HepG2 (cell line): ENCODE measurements around the gene ABCB8. TPM values are rescaled to one million over a fixed set of nuclear protein-coding genes. Genes with fewer than 3 reads are reported as not detected.

ENCODE experiments used
- ATAC-seq: fragments of 200-7000 bp; cut with Tn5 transposase; 3 replicates; pipeline ENCODE4 v1.9.1; 2020; ENCODE audit warnings: mild to moderate bottlenecking, moderate library complexity
- BruUV-seq: library from RNA; stranded (reverse); fragments of 400-500 nt; replicated peaks from 2 replicates; lab custom pipeline; 2021; lab: Mats Ljungman, UMichigan
- CTCF ChIA-PET: fragments of 300-600 bp; formaldehyde crosslinking; extraction: SDS; loops from one replicate; lab custom pipeline; 2021; ENCODE audit warnings: low total read pairs, inconsistent platforms, low intra/inter-chr PET ratio; lab: Yijun Ruan, JAX
- POLR2A ChIA-PET: fragments of 350-600 bp; sonication (Branson Sonifier 250); formaldehyde crosslinking; loops from one replicate; lab custom pipeline; 2020; ENCODE audit warnings: antibody characterized with exemption, inconsistent platforms; lab: Yijun Ruan, JAX
- DNase-seq: peaks from one replicate; pipeline ENCODE4 v3.0.0-alpha.2; 2015; ENCODE audit warnings: low spot score
- FAIRE-seq: peaks from 3 replicates; lab custom pipeline; 2011; peaks lifted over from hg19 to GRCh38; lab: Jason Lieb, UNC
- H2AFZ ChIP-seq: one replicate; pipeline ENCODE4 v1.6.1; 2011; ENCODE audit warnings: low read length, inconsistent platforms
- H3K27ac ChIP-seq: fragments of 300-600 bp; 3 replicates; pipeline ENCODE4 v1.8.0; 2011; ENCODE audit warnings: mixed run types, mild to moderate bottlenecking, mixed read lengths, low read length, inconsistent platforms; ENCODE audit not compliant: insufficient read depth; ENCODE audit errors: extremely low read length
- H3K27me3 ChIP-seq, 2 experiments: fragments of 200-600 bp in 1 of 2; 2 replicates in 1 of 2; 3 replicates in 1 of 2; pipeline versions ENCODE4 v1.6.0 to v1.8.0; 2011; ENCODE audit warnings: low read length in 2 of 2, mild to moderate bottlenecking in 2 of 2, moderate library complexity in 2 of 2, inconsistent platforms in 1 of 2; ENCODE audit not compliant: insufficient read depth in 2 of 2, control insufficient read depth in 1 of 2
- H3K36me3 ChIP-seq, 2 experiments: fragments of 200-600 bp in 1 of 2; replicated peaks in 1 of 2; 2 replicates in 1 of 2; 3 replicates in 1 of 2; pipeline versions ENCODE4 v1.5.1 to v1.8.0; 2011; ENCODE audit warnings: low read length in 2 of 2, inconsistent platforms in 1 of 2; ENCODE audit not compliant: insufficient read depth in 2 of 2, control insufficient read depth in 1 of 2
- H3K4me1 ChIP-seq: 2 replicates; pipeline ENCODE4 v1.5.1; 2012; ENCODE audit warnings: low read length, inconsistent platforms; ENCODE audit not compliant: insufficient read depth
- H3K4me2 ChIP-seq: 2 replicates; pipeline ENCODE4 v1.6.0; 2011; ENCODE audit warnings: low read depth, low read length, inconsistent platforms
- H3K4me3 ChIP-seq, 3 experiments: fragments of 200-600 bp in 1 of 3; sonication (generic), shearing (Covaris generic) in 1 of 3; replicated peaks in 1 of 3; 2 replicates each; pipeline ENCODE4 v1.5.1; 2011 to 2016; ENCODE audit warnings: low read length in 3 of 3, inconsistent platforms in 2 of 3, low read depth in 2 of 3, mild to moderate bottlenecking in 2 of 3, control low read depth in 1 of 3, mixed read lengths in 1 of 3; ENCODE audit not compliant: insufficient read depth in 1 of 3
- H3K79me2 ChIP-seq: one replicate; pipeline ENCODE4 v1.6.1; 2011; ENCODE audit warnings: low read length, inconsistent platforms; ENCODE audit not compliant: insufficient read depth
- H3K9ac ChIP-seq: 2 replicates; pipeline ENCODE4 v1.6.0; 2011; ENCODE audit warnings: mild to moderate bottlenecking, low read depth, low read length, inconsistent platforms; ENCODE audit not compliant: insufficient read depth
- H3K9me3 ChIP-seq: 2 replicates; pipeline ENCODE4 v1.5.1; 2012; ENCODE audit warnings: mild to moderate bottlenecking, low read length
- H4K20me1 ChIP-seq: 2 replicates; pipeline ENCODE4 v1.6.0; 2011; ENCODE audit warnings: inconsistent platforms, mild to moderate bottlenecking, low read length, moderate library complexity; ENCODE audit not compliant: insufficient read depth
- NFE2 ChIP-seq: sonication (generic); formaldehyde crosslinking; IDR thresholded peaks from 2 replicates; pipeline ENCODE4 v1.4.0; 2020; ENCODE audit warnings: missing genetic modification reagents
- PITX1 ChIP-seq: sonication (generic); formaldehyde crosslinking; IDR thresholded peaks from 2 replicates; pipeline ENCODE4 v1.5.1; 2020; ENCODE audit warnings: mild to moderate bottlenecking, missing genetic modification reagents
- ZNF629 ChIP-seq: sonication (generic); formaldehyde crosslinking; conservative IDR thresholded peaks from 2 replicates; pipeline ENCODE4 v1.5.0; 2020; ENCODE audit warnings: missing genetic modification reagents
- ZNF75D ChIP-seq: sonication (generic); formaldehyde crosslinking; IDR thresholded peaks from 2 replicates; pipeline ENCODE4 v1.8.1; 2023; ENCODE audit warnings: missing genetic modification reagents, mild to moderate bottlenecking, borderline replicate concordance
- WGBS: methylation state at CpG from one replicate; pipeline ENCODE4 v1.1.6; 2017; ENCODE audit warnings: low lambda C conversion rate; 5-methylcytosine and 5-hydroxymethylcytosine counted together
- in situ Hi-C: cut with HindIII; loops from 2 replicates; pipeline ENCODE4 v1.10.0; 2017; ENCODE audit warnings: low pct_unique_long_range_greater_than_20kb; ENCODE audit not compliant: extremely low pct_ligation_motif_present
- intact Hi-C: fragments of 100-400 bp; cut with micrococcal nuclease; formaldehyde crosslinking; loops from one replicate; pipeline ENCODE4 v1.10.0; 2022; ENCODE audit not compliant: unreplicated experiment
- polyA plus RNA-seq, 8 experiments: library from polyadenylated mRNA; depleted of rRNA in 3 of 8; stranded (reverse) in 7 of 8; unstranded in 1 of 8; fragments of >200 nt; fragmentation: Illumina TruSeq in 4 of 8; extraction: Trizol in 4 of 8; gene quantifications; 2 replicates each; pipeline versions ENCODE4 v1.2.1 to v1.2.3, GENCODE V29; 2011 to 2016; ENCODE audit warnings: low read depth in 4 of 8, missing spikeins in 1 of 8, mixed read lengths in 1 of 8; ENCODE audit not compliant: insufficient read depth in 1 of 8
- total RNA-seq, 5 experiments: library from RNA; depleted of rRNA; stranded (reverse); fragments of >200 nt; fragmentation: Illumina TruSeq; extraction: Trizol; gene quantifications; 2 replicates each; pipeline ENCODE4 v1.2.3, GENCODE V29; 2016; ENCODE audit warnings: low read depth in 1 of 5
- TF ChIP-seq, protein P1 (sequence below): sonication (generic); formaldehyde crosslinking; IDR thresholded peaks from 2 replicates; pipeline ENCODE4 v1.9.0; 2021; ENCODE audit warnings: mild to moderate bottlenecking, missing genetic modification reagents
- TF ChIP-seq, protein P2 (sequence below): IDR thresholded peaks from 2 replicates; pipeline ENCODE4 v1.6.1; 2016; ENCODE audit warnings: low read depth, missing genetic modification reagents, missing compliant biosample characterization

Gene ABCB8
- total and polyA plus RNA-seq, 2 of the 13 experiments (the other 11 are each of a cell fraction or from before 2014, with no cell fraction given), result 6.6 to 16.7 TPM

DNA sequence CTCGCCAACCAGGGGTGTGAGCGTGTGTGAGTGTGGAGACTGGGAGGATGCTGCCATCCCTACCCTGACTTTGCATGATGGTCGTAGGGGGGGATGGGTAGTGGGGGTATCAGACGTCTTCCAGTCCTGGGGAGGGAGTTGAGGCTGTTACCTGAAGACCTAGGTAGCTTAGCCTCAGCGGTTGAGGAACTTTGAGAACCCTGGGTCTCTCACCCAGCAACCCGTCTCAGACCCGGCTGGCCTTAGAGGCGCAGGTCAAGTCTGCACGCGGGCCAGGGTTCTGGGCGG, 33.8 kb downstream of the ABCB8 start (continued):
- TF ChIP-seq, protein P1, sequence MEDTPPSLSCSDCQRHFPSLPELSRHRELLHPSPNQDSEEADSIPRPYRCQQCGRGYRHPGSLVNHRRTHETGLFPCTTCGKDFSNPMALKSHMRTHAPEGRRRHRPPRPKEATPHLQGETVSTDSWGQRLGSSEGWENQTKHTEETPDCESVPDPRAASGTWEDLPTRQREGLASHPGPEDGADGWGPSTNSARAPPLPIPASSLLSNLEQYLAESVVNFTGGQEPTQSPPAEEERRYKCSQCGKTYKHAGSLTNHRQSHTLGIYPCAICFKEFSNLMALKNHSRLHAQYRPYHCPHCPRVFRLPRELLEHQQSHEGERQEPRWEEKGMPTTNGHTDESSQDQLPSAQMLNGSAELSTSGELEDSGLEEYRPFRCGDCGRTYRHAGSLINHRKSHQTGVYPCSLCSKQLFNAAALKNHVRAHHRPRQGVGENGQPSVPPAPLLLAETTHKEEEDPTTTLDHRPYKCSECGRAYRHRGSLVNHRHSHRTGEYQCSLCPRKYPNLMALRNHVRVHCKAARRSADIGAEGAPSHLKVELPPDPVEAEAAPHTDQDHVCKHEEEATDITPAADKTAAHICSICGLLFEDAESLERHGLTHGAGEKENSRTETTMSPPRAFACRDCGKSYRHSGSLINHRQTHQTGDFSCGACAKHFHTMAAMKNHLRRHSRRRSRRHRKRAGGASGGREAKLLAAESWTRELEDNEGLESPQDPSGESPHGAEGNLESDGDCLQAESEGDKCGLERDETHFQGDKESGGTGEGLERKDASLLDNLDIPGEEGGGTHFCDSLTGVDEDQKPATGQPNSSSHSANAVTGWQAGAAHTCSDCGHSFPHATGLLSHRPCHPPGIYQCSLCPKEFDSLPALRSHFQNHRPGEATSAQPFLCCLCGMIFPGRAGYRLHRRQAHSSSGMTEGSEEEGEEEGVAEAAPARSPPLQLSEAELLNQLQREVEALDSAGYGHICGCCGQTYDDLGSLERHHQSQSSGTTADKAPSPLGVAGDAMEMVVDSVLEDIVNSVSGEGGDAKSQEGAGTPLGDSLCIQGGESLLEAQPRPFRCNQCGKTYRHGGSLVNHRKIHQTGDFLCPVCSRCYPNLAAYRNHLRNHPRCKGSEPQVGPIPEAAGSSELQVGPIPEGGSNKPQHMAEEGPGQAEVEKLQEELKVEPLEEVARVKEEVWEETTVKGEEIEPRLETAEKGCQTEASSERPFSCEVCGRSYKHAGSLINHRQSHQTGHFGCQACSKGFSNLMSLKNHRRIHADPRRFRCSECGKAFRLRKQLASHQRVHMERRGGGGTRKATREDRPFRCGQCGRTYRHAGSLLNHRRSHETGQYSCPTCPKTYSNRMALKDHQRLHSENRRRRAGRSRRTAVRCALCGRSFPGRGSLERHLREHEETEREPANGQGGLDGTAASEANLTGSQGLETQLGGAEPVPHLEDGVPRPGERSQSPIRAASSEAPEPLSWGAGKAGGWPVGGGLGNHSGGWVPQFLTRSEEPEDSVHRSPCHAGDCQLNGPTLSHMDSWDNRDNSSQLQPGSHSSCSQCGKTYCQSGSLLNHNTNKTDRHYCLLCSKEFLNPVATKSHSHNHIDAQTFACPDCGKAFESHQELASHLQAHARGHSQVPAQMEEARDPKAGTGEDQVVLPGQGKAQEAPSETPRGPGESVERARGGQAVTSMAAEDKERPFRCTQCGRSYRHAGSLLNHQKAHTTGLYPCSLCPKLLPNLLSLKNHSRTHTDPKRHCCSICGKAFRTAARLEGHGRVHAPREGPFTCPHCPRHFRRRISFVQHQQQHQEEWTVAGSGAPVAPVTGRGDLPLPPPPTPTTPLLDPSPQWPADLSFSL (CRISPR knock-in tag), result no peak

DNA sequence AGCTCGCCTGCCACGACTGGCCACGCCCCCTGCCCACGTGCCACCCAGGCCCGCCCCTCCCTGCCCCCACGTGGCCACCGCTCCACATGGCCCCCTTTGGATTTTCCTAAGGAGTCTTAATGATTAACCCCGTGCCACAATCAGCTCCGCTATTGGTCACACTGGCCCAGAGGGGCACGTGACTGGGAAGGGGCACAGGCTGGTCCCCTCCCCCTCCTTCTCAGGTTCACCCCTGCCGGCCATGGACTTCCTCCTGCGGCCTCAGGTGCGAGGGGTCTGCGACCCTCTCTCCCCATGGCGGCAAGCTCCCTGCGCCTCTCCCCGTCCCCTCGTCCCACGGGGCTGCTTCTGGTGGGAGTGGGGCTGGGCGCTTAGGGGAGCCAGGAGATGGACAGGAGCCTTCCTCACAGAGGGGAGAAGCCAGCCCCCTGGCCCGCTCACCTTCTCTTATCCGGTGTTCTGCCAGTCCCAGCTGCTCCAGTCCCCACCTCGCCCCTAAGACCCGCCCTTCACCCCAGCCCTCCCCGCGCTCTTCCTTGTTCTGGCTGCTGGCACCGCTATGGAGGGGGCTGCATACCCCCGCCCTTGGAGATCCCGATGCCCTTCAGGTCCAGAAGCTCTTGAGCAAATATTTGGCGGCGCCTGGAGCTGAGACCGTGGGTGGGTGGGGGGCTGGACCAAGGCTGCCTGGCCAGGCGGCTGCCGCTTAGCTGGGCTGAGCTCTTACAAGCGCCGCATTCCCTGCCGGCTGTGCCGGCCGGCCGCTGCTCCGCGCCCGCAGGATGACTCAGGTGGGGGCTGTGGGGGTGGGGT, 34.4 kb downstream of the ABCB8 start:
- H3K27ac ChIP-seq, result peak overlapping the region; percentile 95
- POLR2A ChIA-PET, result interaction anchor here (0.6 to 4.4 kb wide), 20 partner anchors 10 to 457 kb away, joined by 3 to 144 read pairs (median 6); partner anchors contain the start of genes ABCB8, ABCF2, AGAP3 and FASTK
- H4K20me1 ChIP-seq, result peaks cover 4% of the 10 kb centered on the region; the same call in 1 of the 2 replicates
- FAIRE-seq, result peak; percentile 97
- H3K4me2 ChIP-seq, result peak overlapping the region; percentile 98
- peak overlapping the region; percentile 82 for H3K9ac ChIP-seq
- peak; percentile 97 for DNase-seq
- peaks cover 16% of the 10 kb centered on the region for H3K79me2 ChIP-seq
- WGBS, result 1% methylated on average over 14 of the region's 43 CpGs
- peak overlapping the region; percentile 62 to 80 (median 70) for H3K4me3 ChIP-seq
- CTCF ChIA-PET, result no interaction called here
- peaks cover 8 to 32% of the 10 kb centered on the region in 2 experiments; a peak in 4 of 5 replicates for H3K36me3 ChIP-seq
- no peaks in the 10 kb centered on the region; a peak in 1 of 5 replicates for H3K27me3 ChIP-seq
- no peaks in the 10 kb centered on the region for H3K9me3 ChIP-seq
- no peak overlapping the region for H2AFZ ChIP-seq
- H3K4me1 ChIP-seq, result peaks cover 45% of the 10 kb centered on the region
- in situ Hi-C loops (no loop called here), intact Hi-C loops (loop anchor here (1.0 kb wide), 1 partner anchor 18 kb away; the partner anchor contains the start of gene FASTK)
- peak; percentile 59 for ATAC-seq
- BruUV-seq, result no TSS peak
- TF ChIP-seq ZNF629 (CRISPR knock-in tag) (no peak), ZNF75D (no peak), PITX1 (0 out of 2 replicates have a peak, but pooled peaks have one; percentile 21), NFE2 (CRISPR knock-in tag) (no peak)
- TF ChIP-seq, protein P2, sequence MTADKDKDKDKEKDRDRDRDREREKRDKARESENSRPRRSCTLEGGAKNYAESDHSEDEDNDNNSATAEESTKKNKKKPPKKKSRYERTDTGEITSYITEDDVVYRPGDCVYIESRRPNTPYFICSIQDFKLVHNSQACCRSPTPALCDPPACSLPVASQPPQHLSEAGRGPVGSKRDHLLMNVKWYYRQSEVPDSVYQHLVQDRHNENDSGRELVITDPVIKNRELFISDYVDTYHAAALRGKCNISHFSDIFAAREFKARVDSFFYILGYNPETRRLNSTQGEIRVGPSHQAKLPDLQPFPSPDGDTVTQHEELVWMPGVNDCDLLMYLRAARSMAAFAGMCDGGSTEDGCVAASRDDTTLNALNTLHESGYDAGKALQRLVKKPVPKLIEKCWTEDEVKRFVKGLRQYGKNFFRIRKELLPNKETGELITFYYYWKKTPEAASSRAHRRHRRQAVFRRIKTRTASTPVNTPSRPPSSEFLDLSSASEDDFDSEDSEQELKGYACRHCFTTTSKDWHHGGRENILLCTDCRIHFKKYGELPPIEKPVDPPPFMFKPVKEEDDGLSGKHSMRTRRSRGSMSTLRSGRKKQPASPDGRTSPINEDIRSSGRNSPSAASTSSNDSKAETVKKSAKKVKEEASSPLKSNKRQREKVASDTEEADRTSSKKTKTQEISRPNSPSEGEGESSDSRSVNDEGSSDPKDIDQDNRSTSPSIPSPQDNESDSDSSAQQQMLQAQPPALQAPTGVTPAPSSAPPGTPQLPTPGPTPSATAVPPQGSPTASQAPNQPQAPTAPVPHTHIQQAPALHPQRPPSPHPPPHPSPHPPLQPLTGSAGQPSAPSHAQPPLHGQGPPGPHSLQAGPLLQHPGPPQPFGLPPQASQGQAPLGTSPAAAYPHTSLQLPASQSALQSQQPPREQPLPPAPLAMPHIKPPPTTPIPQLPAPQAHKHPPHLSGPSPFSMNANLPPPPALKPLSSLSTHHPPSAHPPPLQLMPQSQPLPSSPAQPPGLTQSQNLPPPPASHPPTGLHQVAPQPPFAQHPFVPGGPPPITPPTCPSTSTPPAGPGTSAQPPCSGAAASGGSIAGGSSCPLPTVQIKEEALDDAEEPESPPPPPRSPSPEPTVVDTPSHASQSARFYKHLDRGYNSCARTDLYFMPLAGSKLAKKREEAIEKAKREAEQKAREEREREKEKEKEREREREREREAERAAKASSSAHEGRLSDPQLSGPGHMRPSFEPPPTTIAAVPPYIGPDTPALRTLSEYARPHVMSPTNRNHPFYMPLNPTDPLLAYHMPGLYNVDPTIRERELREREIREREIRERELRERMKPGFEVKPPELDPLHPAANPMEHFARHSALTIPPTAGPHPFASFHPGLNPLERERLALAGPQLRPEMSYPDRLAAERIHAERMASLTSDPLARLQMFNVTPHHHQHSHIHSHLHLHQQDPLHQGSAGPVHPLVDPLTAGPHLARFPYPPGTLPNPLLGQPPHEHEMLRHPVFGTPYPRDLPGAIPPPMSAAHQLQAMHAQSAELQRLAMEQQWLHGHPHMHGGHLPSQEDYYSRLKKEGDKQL (CRISPR knock-in tag), result no peak; the same call in 1 of the 2 replicates
